Left lung (tissue), 10 donors: ENCODE data around the gene SSR1. TPM values are rescaled to one million over a fixed set of nuclear protein-coding genes. Genes with fewer than 3 reads are reported as not detected.
A peak's percentile ranks its signal among the peaks of the same experiment; 100 is the strongest.
"Not testable (repeated sequence)": the region's sequence is repeated elsewhere in the genome, so short reads cannot be mapped to it uniquely, and the experiment has no call there.

Source experiments
- ATAC-seq: fragments of 200-7000 bp; cut with Tn5 transposase; one replicate; pipeline ENCODE4 v1.9.1; 2020; ENCODE audit warnings: moderate library complexity
- DNase-seq, 4 donors: peaks; one replicate each; pipeline ENCODE4 v3.0.0-alpha.2; 2013 to 2020
- H3K27ac ChIP-seq, 2 donors: fragments of 200-600 bp; sonication (generic) in 1 of 2; one replicate each; pipeline versions ENCODE4 v1.5.0 to v1.8.0; 2020 to 2021
- H3K27me3 ChIP-seq, 2 donors: fragments of 200-600 bp; sonication (generic) in 1 of 2; one replicate each; pipeline versions ENCODE4 v1.5.0 to v1.8.0; 2020 to 2021
- H3K36me3 ChIP-seq, 2 donors: fragments of 200-600 bp; sonication (generic) in 1 of 2; one replicate each; pipeline versions ENCODE4 v1.5.0 to v1.8.0; 2020 to 2021
- H3K4me1 ChIP-seq, 2 donors: fragments of 200-600 bp; one replicate each; pipeline ENCODE4 v1.8.0; 2021
- H3K4me3 ChIP-seq, 2 donors: fragments of 200-600 bp; sonication (generic) in 1 of 2; one replicate each; pipeline versions ENCODE4 v1.5.0 to v1.8.0; 2020 to 2021; ENCODE audit warnings: mild to moderate bottlenecking in 1 of 2
- H3K9me3 ChIP-seq, 2 donors: fragments of 200-600 bp; sonication (generic) in 1 of 2; one replicate each; pipeline versions ENCODE4 v1.5.0 to v1.8.0; 2020 to 2021
- intact Hi-C, 2 donors: fragments of 100-400 bp; cut with DNase I; formaldehyde crosslinking; loops; one replicate each; pipeline versions ENCODE4 v1.11.2 to v1.14.2; 2022
- polyA plus RNA-seq, 6 donors: library from polyadenylated mRNA; unstranded; fragments of 120-200 nt; gene quantifications; one replicate each; pipeline ENCODE4 v1.2.1, GENCODE V29; 2013; ENCODE audit not compliant: insufficient read length in 6 of 6
- total RNA-seq, 2 donors: library from RNA; stranded (reverse); fragmentation: NEBNext Ultra II Directional; extraction: Animal tissue kit (Norgen Biotek cat#: 25700); gene quantifications; one replicate each; pipeline ENCODE4 v1.2.1, GENCODE V29; 2021
- TF ChIP-seq, protein P1 (sequence below), 2 donors: fragments of 200-600 bp; sonication (generic) in 1 of 2; IDR thresholded peaks; one replicate each; pipeline versions ENCODE4 v1.5.0 to v1.8.0; 2021; ENCODE audit warnings: antibody characterized with exemption in 2 of 2
- donor health status: DM: no; HTN: yes; CAD: no.
- donor health status: DM: no; HTN: no; CAD: no.

Gene SSR1
- total and polyA plus RNA-seq, 8 donors, result 111 to 247 (median 124) TPM

DNA sequence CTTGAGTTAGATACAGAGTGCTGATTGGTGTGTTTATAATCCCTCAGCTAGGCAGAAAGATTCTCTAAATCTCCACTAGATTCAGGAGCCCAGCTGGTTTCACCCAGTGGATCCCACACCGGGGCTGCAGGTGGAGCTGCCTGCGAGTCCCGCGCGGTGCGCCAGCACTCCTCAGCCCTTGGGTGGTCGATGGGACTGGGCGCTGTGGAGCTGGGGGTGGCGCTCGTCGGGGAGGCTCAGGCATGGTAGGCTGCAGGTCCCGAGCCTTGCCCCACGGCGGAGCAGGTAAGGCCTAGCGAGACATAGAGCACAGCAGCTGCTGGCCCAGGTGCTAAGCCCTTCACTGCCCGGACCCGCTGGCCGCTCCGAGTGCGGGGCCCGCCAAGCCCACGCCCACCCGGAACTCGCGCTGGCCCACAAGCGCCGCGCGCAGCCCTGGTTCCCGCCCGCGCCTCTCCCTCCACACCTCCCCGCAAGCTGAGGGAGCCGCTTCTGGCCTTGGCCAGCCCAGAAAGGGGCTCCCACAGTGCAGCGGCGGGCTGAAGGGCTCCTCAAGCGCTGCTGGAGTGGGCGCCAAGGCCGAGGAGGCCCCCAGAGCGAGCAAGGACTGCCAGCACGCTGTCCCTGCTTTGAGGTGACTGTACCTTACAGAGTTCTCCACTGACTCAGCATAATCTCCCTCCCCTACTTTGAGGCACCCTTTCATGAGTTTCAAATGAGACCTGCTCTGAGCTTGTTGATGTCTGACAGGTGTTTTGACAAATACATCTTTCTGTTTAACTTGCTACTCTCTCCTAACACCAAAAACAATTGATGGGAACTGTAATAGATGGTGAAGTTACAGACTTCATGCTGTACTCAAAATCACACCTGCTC lies 3.9 kb upstream of the SSR1 start:
- DNase-seq (no peak), ATAC-seq (no peak)
- Histone ChIP-seq H3K36me3 (no peaks in the 10 kb centered on the region), H3K27ac (no peak overlapping the region), H3K27me3 (no peaks in the 10 kb centered on the region), H3K4me3 (no peak overlapping the region), H3K9me3 (no peaks in the 10 kb centered on the region), H3K4me1 (peaks cover 7 to 11% of the 10 kb centered on the region in 2 donors)
- intact Hi-C loops, result no loop called here
- TF ChIP-seq, protein P1, sequence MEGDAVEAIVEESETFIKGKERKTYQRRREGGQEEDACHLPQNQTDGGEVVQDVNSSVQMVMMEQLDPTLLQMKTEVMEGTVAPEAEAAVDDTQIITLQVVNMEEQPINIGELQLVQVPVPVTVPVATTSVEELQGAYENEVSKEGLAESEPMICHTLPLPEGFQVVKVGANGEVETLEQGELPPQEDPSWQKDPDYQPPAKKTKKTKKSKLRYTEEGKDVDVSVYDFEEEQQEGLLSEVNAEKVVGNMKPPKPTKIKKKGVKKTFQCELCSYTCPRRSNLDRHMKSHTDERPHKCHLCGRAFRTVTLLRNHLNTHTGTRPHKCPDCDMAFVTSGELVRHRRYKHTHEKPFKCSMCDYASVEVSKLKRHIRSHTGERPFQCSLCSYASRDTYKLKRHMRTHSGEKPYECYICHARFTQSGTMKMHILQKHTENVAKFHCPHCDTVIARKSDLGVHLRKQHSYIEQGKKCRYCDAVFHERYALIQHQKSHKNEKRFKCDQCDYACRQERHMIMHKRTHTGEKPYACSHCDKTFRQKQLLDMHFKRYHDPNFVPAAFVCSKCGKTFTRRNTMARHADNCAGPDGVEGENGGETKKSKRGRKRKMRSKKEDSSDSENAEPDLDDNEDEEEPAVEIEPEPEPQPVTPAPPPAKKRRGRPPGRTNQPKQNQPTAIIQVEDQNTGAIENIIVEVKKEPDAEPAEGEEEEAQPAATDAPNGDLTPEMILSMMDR (IDR thresholded peaks at IDR 0.05), result no peak

DNA sequence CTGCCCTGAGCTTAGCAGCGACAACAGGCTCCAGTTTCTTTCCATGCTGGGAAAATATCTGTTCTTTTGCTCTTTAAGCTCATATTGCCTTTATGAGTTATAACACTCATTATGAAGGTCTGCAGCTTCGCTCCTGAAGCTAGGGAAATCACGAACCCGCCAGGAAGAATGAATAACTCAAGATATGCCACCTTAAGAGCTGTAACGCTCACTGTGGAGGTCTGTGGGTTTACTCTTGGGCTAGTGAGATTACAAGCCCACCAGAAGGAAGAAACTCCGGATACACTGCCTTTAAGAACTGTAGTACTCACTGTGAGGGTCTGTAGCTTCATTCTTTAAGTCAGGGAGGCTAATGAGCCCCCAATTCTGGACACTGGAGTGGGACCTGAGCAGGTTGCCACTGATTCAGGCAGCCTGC lies 3.0 kb upstream of the SSR1 start:
- ATAC-seq (no peak), DNase-seq (no peak)
- Histone ChIP-seq H3K27ac (no peak overlapping the region), H3K27me3 (no peaks in the 10 kb centered on the region), H3K4me1 (peaks cover 7 to 20% of the 10 kb centered on the region in 2 donors), H3K4me3 (no peak overlapping the region), H3K36me3 (no peaks in the 10 kb centered on the region), H3K9me3 (no peaks in the 10 kb centered on the region)
- TF ChIP-seq, protein P1 (IDR thresholded peaks at IDR 0.05), result no peak
- intact Hi-C loops, result no loop called here

GRCh38 chr6:7315087-7315947 lies 2.3 kb upstream of the SSR1 start:
- ATAC-seq, H3K27me3 ChIP-seq, H3K9me3 ChIP-seq, H3K27ac ChIP-seq, H3K36me3 ChIP-seq, H3K4me3 ChIP-seq, intact Hi-C loops: not testable (repeated sequence)
- DNase-seq, result peak in 1 of 4 donors; percentile 79
- H3K4me1 ChIP-seq, result peaks cover 7 to 27% of the 10 kb centered on the region in 2 donors

DNA sequence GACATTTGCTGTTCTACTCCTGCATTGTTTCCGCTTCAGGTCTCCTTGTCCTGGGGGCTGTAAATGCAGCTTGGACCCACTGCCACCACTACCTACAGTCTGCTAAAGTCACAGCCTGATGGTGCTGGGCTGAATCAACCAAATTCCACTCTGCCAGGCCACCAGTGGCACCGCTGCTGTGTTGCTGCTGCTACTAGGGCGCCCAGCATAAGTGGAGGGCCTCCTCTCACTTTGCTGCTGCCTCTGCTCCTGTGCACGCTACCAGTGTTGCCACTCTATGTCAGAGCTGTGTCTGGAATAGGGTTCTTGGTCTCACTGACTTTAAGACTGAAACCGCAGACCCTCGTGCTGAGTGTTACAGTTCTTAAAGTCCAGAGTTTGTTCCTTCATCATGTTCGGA lies 1.4 kb upstream of the SSR1 start:
- no peak for DNase-seq
- H3K9me3 ChIP-seq, result no peaks in the 10 kb centered on the region
- peaks cover 7 to 35% of the 10 kb centered on the region in 2 donors for H3K4me1 ChIP-seq
- no peak overlapping the region for H3K27ac ChIP-seq
- H3K27me3 ChIP-seq, result no peaks in the 10 kb centered on the region
- peaks cover 0 to 6% of the 10 kb centered on the region in 2 donors for H3K36me3 ChIP-seq
- TF ChIP-seq, protein P1 (IDR thresholded peaks at IDR 0.05), result no peak
- H3K4me3 ChIP-seq, result no peak overlapping the region
- intact Hi-C loops, result no loop called here
- ATAC-seq, result no peak

- ATAC-seq, result no peak
- Histone ChIP-seq H3K36me3 (peaks cover 0 to 14% of the 10 kb centered on the region in 2 donors), H3K9me3 (no peaks in the 10 kb centered on the region), H3K4me3 (peak overlapping the region; percentile 89 to 97), H3K27ac (peak overlapping the region; percentile 96 to 97), H3K27me3 (no peaks in the 10 kb centered on the region), H3K4me1 (peaks cover 7 to 42% of the 10 kb centered on the region in 2 donors)
- intact Hi-C loops, result no loop called here
- TF ChIP-seq, protein P1 (IDR thresholded peaks at IDR 0.05), result no peak
- no peak for DNase-seq
Measured at GRCh38 chr6:7313505-7314165, 636 bp upstream of the SSR1 start.
